ENCODE results near the gene CD274. TPM values are rescaled to one million over a fixed set of nuclear protein-coding genes. Genes with fewer than 3 reads are reported as not detected.

The CD274 gene
- total RNA-seq, 1 experiment from 2014 or later, result not detected

DNA sequence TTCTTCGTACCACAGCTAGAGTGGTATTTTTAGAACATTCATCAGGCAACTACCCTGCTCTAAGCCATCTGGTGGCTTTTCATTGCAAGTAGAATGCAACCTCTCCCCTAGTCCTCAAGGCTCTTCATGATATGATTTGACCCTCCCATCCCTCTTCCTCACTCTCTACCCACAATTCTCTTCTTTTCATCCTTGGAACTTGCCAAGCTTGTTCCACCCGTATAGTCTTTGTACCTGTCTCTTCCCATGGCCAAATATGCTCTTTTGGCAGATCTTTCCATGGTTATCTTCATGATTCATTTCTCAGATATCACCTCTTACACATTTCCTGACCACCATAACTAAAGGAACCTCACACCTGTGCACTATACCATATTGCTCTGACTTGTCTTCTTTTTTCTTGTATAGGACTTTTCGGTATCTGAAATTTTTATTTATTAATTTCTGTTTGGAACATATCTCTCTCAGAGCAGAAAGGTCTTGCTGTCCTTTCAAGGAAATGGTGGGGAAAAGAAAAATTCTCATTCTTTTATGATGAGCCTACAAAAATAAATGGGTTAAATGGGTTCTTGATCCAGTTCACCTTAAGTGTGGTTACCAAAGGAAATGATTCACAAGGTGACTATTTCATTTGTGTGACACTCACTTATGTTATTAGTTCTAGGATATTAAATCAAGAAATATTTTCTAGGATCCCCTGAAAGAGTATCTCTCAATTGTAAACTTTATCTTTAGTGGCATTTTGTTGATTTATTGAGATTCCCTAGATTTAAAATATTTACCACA, 3.7 kb upstream of the CD274 start:
- Mint-ChIP-seq H3K27me3 (ENCODE audit: low read depth) (peaks cover 32% of the 10 kb centered on the region), H3K4me1 (peaks cover 2 to 5% of the 10 kb centered on the region in 2 experiments; a peak in 3 of 4 replicates), H3K36me3 (ENCODE audit: insufficient read depth in 1 of 3, low read depth in 3 of 3) (no peaks in the 10 kb centered on the region), H3K4me3 (no peak overlapping the region), H3K9me3 (peaks cover 0 to 2% of the 10 kb centered on the region in 2 experiments; a peak in 1 of 5 replicates), H3K27ac (no peak overlapping the region; a peak in 1 of 7 replicates)
- H3K79me1 ChIP-seq (ENCODE audit: insufficient read depth, low read depth, low read length, poor library complexity, severe bottlenecking), result no peaks in the 10 kb centered on the region
- no peak overlapping the region for H3K9ac ChIP-seq (ENCODE audit: extremely low read depth, insufficient read length, low read length)
- no peak overlapping the region for H3K4ac ChIP-seq (ENCODE audit: low read depth, low read length)
- no peak overlapping the region for H4K5ac ChIP-seq (ENCODE audit: insufficient read length, low read depth, low read length)
- H4K91ac ChIP-seq (ENCODE audit: insufficient read length, low read depth, low read length), result no peak overlapping the region
- H2AFZ ChIP-seq (ENCODE audit: low read length), result no peak overlapping the region
- H3K23me2 ChIP-seq (ENCODE audit: insufficient read length, low read depth, low read length, poor library complexity, severe bottlenecking), result peaks cover 5% of the 10 kb centered on the region
- no peak overlapping the region for H2BK15ac ChIP-seq (ENCODE audit: low read depth, low read length)
- no peak overlapping the region for H3K23ac ChIP-seq (ENCODE audit: insufficient read length, low read depth, low read length)
- H3K4me2 ChIP-seq (ENCODE audit: insufficient read depth, insufficient read length, low read length), result no peak overlapping the region
- no peaks in the 10 kb centered on the region for H3K79me2 ChIP-seq (ENCODE audit: insufficient read depth, low read length)
- WGBS (ENCODE audit: extremely low coverage, insufficient read length, low lambda C conversion rate), result no CpG with 5 or more reads among the region's 3 CpGs
- H3K4me1 ChIP-seq (ENCODE audit: insufficient read depth, low read length), result no peaks in the 10 kb centered on the region; the same call in 1 of the 2 replicates
- no peaks in the 10 kb centered on the region for H3K27me3 ChIP-seq (ENCODE audit: insufficient read depth, low read length)
- H4K8ac ChIP-seq (replicated peaks; ENCODE audit: insufficient read length, low read depth, low read length), result no peak overlapping the region
- no peak overlapping the region for H3T11ph ChIP-seq (ENCODE audit: low read length)
- no peak overlapping the region for H3K18ac ChIP-seq (ENCODE audit: insufficient read length, low read depth, low read length)
- H2BK120ac ChIP-seq (ENCODE audit: low read depth, low read length, poor library complexity, severe bottlenecking), result no peak overlapping the region
- no peaks in the 10 kb centered on the region for H3K9me3 ChIP-seq (ENCODE audit: control insufficient read depth, low read depth, low read length)
- H2BK5ac ChIP-seq (ENCODE audit: insufficient read length, low read length), result no peak overlapping the region
- H3K14ac ChIP-seq (ENCODE audit: insufficient read depth, low read length), result no peak overlapping the region
- H2AK5ac ChIP-seq (ENCODE audit: insufficient read length, low read length), result no peak overlapping the region
- no peaks in the 10 kb centered on the region for H4K20me1 ChIP-seq (ENCODE audit: control insufficient read depth, insufficient read depth, insufficient read length)
- no peak overlapping the region for H3K56ac ChIP-seq (ENCODE audit: insufficient read length, low read depth, low read length)
- H2BK20ac ChIP-seq (ENCODE audit: low read depth, low read length, poor library complexity, severe bottlenecking), result no peak overlapping the region
- H2BK12ac ChIP-seq (ENCODE audit: insufficient read length, low read depth, low read length), result no peak overlapping the region
- TF ChIP-seq, protein P1, sequence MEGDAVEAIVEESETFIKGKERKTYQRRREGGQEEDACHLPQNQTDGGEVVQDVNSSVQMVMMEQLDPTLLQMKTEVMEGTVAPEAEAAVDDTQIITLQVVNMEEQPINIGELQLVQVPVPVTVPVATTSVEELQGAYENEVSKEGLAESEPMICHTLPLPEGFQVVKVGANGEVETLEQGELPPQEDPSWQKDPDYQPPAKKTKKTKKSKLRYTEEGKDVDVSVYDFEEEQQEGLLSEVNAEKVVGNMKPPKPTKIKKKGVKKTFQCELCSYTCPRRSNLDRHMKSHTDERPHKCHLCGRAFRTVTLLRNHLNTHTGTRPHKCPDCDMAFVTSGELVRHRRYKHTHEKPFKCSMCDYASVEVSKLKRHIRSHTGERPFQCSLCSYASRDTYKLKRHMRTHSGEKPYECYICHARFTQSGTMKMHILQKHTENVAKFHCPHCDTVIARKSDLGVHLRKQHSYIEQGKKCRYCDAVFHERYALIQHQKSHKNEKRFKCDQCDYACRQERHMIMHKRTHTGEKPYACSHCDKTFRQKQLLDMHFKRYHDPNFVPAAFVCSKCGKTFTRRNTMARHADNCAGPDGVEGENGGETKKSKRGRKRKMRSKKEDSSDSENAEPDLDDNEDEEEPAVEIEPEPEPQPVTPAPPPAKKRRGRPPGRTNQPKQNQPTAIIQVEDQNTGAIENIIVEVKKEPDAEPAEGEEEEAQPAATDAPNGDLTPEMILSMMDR (conservative IDR thresholded peaks at IDR 0.05), result no peak
- DNase-seq, result no peak
- no peak overlapping the region for H3K27ac ChIP-seq (ENCODE audit: insufficient read length, low read depth, low read length)

All from H9 (cell line).